Activated naive CD4-positive, alpha-beta T cell treated with Interleukin-2 at 50 U/mL for 16 hours (primary cell): ENCODE measurements around the gene CDC25C.

Experiments used
- DNase-seq: peaks from one replicate; pipeline ENCODE4 v3.0.0-alpha.2; 2020

CDC25C gene

DNA sequence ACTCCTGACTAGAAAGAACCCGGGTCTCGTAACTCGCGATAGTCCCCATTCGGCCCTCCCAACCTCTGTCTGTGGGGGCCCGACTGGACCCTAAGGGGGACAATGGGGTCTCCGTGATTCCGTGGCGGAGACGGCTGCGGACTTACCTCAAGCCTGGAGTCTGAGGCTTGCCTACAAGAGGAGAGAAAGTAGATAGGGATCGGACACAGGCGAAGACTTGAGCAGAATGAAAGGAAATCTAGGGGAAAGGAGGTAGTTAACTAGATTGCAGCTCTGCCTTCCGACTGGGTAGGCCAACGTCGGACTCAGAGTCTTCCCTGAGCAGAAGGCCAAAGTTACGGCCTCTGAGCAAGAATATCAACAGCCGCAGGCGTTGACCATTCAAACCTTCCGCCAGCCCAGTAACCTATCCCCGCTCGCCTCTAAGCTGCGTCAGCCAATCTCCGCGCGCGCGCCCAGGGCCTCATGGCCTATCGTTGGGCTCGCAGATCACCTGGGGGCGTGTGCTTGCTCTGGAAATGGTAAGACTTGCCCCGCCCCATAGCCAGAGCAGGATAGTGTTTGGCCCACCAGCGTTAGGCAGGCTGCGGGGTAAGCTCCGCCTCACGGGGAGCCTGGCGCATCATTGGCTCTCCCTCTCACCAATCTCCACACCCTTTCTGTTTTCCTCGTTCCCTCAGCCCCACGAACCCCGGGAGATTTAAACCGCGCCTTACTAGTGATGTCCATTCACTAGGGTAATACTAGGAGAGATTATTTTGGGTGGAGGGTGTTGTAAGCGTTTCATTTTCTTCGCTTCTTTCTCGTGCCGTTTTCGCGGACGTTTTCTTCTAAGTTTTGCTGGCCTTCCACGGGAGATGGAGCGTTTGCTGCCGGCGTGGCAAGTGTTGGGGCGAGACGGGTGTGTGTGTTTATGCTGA is at the start of gene CDC25C:
Gene CDC25C (minus strand): TSS at position 356 of the 920 bp plus-strand sequence. CDS start 624 bp downstream, outside the sequence.
- peak; percentile 98 for DNase-seq

- DNase-seq = no peak
Observed at GRCh38 chr5:138372653-138373052, 41.0 kb upstream of the CDC25C start.

- DNase-seq = no peak
Observed at GRCh38 chr5:138372225-138372624, 40.6 kb upstream of the CDC25C start.

DNA sequence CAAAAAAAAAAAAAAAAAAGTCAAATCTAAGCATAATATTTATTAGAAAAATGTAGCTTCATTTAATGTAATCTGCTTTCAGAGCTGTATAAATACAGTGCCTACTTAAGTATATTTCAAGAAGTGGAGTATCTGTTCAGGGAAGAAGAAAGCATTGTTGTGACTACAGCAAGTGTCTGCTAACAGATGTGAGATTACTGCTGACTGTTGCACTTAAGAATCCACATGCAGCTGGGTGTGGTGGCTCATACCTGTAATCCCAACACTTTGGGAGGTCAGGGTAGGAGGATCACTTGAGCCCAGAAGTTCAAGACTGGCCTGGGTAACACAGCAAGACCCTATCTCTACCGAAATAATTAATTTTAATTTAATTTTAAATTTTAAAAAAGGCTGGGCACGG is 39.9 kb upstream of the CDC25C start:
- DNase-seq = no peak

GRCh38 chr5:138370537-138370936 is 38.9 kb upstream of the CDC25C start:
- DNase-seq = no peak

- DNase-seq = no peak
Observed at GRCh38 chr5:138369706-138370105, 38.1 kb upstream of the CDC25C start.

DNA sequence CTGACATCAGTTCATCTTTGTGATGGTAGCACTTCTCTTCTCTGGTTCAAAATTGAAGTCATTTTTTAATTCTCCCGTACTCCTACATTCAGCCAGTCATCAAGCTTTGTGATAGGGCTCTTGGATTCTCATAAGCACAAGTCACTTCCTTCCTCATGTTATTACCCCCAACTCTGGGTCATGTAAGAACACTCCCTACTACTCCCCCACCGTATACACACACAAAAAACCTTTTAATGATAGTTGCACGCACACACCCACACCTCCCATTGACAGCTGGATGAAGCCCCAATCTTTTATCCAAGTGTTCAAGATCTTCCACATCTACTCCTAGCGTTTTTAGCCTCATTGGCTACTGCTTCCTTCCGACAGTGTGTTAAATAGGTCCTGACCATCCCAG is 37.7 kb upstream of the CDC25C start:
- DNase-seq = no peak

DNA sequence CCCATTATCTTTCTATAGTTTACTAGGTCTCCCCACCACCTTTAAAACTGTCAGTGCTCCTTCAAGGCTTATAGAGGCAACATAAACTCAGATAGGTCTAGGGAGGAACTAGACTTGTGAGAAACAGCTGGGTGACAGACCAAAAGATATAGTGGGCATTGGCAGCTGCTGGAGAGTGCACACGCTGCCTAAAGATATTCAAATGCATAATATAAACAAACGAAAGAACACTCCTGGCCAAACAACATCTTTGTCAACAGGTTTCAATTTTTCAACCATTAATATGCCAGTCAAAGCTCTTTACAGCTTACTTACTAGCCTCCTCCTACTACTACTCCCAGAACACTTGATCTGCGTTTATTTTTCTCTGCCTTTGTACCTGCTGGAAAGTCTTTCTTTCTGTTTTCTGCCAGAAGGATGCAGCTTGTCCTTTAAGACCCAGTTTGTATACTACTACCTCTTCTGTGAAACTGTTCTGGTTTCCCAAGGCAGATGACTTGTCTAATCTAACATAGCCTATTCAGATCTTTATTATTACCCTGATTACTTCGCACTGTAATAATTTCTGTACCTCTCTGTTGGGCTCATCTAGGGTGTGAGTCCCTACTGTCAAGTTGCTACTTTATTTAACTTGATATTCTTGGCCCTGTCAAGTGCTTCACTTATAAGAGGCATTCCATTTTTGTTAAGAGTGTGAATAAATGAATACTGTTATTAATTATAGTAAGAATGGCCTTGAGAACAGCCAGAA is 35.2 kb upstream of the CDC25C start:
- no peak for DNase-seq

- DNase-seq = no peak
Observed at GRCh38 chr5:138364576-138364975, 33.0 kb upstream of the CDC25C start.

- no peak for DNase-seq
Observed at GRCh38 chr5:138360941-138361452, 29.4 kb upstream of the CDC25C start.

DNA sequence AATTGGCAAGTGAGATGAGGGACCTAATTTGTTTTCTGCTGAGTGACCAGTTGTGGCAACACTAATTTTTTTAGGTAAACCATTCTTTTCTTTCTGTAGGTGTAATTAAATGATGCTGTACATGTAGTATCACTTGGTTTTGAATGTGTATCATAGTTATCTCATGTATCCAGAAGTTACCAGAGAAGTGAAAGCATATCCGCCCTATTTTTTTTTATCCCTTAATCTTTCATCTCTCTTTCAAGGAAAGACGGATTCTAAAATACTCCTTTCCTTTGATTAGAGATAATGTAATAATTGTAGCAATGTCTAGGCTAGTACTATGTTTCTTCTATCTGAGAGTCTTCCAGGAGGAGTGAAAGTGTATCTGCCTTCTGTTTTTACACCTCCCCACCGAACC is 28.0 kb upstream of the CDC25C start:
- no peak for DNase-seq

DNA sequence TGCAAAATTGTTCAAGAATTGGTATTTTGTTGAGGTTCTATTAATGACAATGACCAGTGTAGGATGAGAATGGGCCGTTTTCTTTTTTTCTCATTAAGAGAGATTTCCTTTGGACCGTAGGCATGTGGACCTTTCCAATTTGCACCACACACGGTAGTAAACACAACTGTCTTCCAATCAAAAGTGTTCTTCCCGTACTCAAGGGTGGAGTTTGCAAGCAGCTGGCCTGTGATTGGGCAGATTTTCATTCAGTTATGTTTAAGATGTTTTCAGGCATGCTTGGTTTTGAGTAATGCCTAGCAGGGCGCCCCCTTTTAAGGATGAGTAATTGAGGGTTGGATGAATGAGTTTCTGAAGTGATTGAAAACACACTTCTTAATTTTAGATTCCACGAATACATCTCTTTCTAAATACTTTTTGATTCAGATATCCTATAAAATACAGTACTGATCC is 23.3 kb upstream of the CDC25C start:
- peak; percentile 61 for DNase-seq

GRCh38 chr5:138354387-138354786 is 22.8 kb upstream of the CDC25C start:
- no peak for DNase-seq

GRCh38 chr5:138353560-138354080 is 22.0 kb upstream of the CDC25C start:
- DNase-seq = peak; percentile 39

GRCh38 chr5:138352722-138353559 is 21.3 kb upstream of the CDC25C start:
- DNase-seq = peak; percentile 72

DNA sequence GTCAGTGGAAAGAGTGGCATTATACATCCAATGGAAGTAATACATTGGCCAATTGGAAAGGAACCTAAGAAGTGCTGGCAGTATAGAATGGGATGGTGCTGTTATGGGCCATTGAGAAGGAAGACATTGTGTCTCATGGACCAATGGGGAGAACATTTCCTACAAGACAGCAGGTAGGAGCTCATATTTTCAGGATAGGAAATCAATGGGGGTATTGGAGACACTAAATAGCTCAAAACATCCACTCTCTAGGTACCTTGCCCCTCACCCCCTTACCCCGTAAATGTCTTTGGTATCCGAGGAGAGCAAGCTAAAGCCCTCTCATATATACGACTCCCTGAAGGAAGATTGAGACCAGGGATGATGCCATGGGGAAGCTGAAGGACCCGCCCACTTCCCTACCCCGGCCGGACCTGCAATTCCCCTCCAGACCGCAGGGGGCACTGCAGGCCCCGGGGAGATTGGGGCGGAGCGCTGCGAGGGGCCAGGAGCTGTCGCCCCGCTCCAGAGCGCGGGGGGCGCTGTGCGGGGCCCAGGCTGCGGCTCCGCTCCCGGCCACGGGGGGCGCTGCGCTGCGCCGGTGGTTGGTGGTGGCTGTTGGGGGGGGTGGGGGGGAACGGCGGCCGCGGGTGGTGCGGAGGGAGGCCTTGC is 20.6 kb upstream of the CDC25C start, which contains the start of gene KDM3B:
Gene KDM3B (plus strand): TSS at position 615 of the 651 bp plus-strand sequence. CDS start 111 bp downstream, outside the sequence.
- peak; percentile 94 for DNase-seq

DNA sequence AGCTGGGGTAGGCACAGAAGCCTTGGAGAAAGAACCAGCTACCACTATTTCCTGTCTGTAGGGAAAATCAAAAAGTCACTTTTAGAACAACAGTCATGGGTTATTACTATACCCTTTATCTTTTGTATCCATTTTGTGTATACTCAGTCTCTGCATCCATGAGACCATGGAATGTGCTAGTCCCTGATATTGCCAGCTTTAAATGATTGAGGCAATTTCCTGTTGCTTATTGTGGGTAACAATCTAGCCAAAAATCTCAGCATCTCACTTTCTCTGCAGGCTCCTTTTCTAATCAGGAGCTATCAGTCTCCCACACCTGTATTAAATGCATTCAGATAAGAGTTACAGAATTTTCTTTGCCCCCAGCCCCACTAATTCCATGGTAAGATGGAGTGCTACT is 19.9 kb upstream of the CDC25C start:
- DNase-seq = no peak

DNA sequence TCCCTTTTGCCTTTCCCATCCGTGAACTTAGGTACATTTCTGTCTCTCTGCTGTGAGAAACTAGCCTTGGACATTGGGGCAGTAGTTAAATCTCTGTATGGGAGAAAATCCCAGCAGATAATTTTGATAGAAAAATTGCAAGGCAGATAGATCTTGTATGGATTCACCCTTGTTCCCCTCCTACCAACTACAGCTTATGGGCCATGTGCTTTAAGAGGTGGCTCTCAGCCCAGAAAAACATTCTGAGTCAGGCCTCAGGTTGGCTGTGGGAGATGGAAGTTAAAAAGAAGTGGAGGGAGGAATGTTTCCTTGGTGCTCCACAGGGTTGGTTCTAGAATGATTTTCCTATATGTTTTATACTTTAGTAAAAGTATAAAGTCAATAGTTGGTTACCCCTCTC is 19.5 kb upstream of the CDC25C start:
- no peak for DNase-seq

GRCh38 chr5:138350563-138350890 is 18.9 kb upstream of the CDC25C start:
- DNase-seq = no peak

DNA sequence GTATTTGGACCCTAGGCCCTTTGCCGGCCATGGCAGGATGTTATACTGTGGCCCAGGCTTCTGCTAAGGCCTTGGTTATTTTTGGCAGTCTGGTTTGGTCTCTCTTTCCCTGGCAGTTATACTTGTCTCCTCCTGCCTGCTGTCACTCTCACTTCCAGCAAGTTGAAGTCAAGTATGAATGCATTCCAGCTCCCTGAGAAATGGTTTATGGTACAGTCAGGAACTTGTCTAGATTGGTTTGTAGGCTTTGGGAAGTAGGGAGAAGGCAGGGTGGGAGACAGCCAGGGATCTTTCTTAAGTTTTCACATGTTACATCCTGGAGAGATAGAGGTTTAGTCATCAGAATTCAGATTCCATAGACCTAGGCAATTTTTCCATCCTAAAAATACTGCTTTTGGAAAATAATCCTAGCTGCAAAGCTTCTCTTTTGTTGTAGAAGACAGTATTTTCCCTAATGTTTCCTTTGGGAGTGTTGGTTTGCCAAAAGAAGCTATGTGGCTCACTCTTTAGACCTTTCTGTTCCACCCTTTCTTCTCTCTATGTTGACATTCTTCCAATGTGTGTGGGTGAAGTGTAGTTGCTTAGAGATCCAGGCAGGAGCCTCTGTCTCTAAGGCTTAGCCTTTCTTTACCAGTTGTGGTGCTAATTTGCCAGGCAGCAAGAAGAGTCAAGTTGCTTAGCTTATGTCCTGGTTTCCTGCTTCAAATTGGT is 18.4 kb upstream of the CDC25C start:
- DNase-seq = no peak

DNA sequence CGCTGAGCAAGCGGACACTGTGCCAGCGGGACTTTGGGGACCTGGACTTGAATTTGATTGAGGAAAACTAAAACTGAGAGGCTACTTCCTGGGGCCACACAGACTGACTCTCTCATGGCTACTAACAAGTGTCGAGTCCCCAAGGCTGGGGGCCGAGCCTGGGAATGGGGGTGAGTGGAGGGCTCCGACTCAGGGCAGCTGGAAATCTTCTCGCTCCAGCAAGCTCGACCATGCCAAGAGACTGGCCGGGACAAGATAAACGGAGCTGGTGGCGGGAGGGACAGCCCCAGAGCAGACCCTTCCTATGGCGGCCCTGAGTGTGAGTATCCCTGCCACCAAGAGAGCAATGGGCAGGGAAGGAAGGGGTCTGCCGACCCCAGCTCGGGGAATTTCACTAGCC is 15.3 kb upstream of the CDC25C start:
- no peak for DNase-seq
